HCT116 (cell line): ENCODE results near the gene C20orf141. TPM values are rescaled to one million over a fixed set of nuclear protein-coding genes. Genes with fewer than 3 reads are reported as not detected.

Experiments
- total RNA-seq: library from RNA; stranded (reverse); gene quantifications from one replicate; pipeline ENCODE4 v1.2.1, GENCODE V29; 2021; ENCODE audit not compliant: unreplicated experiment

Gene C20orf141
- total RNA-seq, 1 experiment from 2014 or later = not detected

Other genes starting within 250 kb of the C20orf141 start
- 582 TPM for gene NOP56, start 162.4 kb upstream of the C20orf141 start, total RNA-seq
- gene IDH3B, start 150.8 kb upstream of the C20orf141 start, total RNA-seq = 132 TPM
- 11.4 TPM for gene EBF4, start 122.2 kb upstream of the C20orf141 start, total RNA-seq
- 0.17 TPM for gene CPXM1, start 14.4 kb upstream of the C20orf141 start, total RNA-seq
- not detected for gene TMEM239, start 1.4 kb downstream of the C20orf141 start, total RNA-seq
- 31.8 TPM for gene PCED1A, start 25.7 kb downstream of the C20orf141 start, total RNA-seq
- 38.1 TPM for gene VPS16, start 25.8 kb downstream of the C20orf141 start, total RNA-seq
- gene PTPRA, start 58.5 kb downstream of the C20orf141 start, total RNA-seq = 44.6 TPM
- gene GNRH2, start 228.6 kb downstream of the C20orf141 start, total RNA-seq = 0.32 TPM
- 84.3 TPM for gene MRPS26, start 231.1 kb downstream of the C20orf141 start, total RNA-seq